Measurements from ENCODE around the gene PRLR.

Gene PRLR

DNA sequence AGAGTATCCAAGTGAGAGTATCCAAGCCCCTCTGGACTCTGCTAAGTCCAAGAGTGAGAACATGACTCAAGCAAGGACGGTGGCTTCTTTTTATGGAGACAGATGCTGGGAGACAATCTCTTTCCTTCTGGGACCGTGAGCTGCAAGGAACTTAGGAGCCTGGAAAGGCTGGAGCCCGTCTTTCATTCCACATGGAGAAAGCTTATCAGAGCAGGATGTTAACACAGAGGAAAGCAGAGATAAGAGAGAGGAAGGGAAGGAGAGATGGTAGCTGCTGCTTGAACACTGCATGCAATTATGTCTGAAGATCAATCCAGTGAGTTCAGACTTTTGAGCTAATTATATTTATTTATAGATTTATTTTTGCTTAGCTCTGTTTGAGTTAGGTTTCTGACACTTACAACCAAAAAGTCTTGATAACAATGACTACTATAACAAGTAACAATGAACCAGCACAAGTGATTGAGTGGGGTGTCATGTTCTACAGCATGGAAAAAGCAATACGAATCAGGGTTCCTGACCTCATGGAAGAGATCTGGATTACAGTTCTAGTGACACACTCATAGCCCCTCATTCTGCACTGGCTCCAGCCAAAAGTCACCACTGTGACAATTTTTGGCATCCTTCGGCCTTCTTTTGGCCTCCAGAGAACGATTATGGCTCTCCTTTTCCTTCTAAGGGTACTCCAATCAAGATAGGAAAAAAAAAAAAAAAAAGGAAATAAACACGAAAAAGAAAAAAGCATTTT lies 71.5 kb downstream of the PRLR start:
- DNase-seq (ENCODE audit: low read depth): no peak
- TF ChIP-seq, protein P1, sequence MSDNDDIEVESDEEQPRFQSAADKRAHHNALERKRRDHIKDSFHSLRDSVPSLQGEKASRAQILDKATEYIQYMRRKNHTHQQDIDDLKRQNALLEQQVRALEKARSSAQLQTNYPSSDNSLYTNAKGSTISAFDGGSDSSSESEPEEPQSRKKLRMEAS (IDR thresholded peaks at IDR 0.05; ENCODE audit: low read depth, low read length): no peak
- no peak for TF ChIP-seq MYC (IDR thresholded peaks at IDR 0.05; ENCODE audit: low read depth, low read length)
- TF ChIP-seq, protein P2, sequence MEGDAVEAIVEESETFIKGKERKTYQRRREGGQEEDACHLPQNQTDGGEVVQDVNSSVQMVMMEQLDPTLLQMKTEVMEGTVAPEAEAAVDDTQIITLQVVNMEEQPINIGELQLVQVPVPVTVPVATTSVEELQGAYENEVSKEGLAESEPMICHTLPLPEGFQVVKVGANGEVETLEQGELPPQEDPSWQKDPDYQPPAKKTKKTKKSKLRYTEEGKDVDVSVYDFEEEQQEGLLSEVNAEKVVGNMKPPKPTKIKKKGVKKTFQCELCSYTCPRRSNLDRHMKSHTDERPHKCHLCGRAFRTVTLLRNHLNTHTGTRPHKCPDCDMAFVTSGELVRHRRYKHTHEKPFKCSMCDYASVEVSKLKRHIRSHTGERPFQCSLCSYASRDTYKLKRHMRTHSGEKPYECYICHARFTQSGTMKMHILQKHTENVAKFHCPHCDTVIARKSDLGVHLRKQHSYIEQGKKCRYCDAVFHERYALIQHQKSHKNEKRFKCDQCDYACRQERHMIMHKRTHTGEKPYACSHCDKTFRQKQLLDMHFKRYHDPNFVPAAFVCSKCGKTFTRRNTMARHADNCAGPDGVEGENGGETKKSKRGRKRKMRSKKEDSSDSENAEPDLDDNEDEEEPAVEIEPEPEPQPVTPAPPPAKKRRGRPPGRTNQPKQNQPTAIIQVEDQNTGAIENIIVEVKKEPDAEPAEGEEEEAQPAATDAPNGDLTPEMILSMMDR (IDR thresholded peaks at IDR 0.05; ENCODE audit: low read depth, low read length): no peak
- H3K4me3 ChIP-seq (ENCODE audit: low read depth, low read length): no peak overlapping the region

DNA sequence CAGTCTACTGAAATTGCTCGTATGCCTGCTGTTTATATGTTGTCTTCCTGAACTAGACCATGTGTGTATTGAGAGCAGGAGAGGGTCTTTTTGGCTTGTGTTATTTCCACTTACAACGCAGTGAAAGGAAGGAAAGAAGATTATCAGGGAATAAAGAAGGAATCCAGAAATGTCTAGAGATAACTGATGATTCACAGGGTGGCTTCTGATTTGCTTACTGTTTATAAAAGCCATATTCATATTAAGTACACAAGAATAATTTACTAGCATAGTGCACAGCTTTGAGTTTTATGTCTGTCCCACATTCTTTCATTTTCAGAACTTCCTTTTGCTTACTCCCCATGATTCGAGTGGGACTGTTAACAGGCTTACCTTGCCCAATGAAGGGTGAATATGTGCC lies 72.1 kb downstream of the PRLR start:
- DNase-seq (ENCODE audit: low read depth): no peak
- H3K4me3 ChIP-seq (ENCODE audit: low read depth, low read length): no peak overlapping the region
- TF ChIP-seq MYC (IDR thresholded peaks at IDR 0.05; ENCODE audit: low read depth, low read length) (no peak), POLR2A (IDR thresholded peaks at IDR 0.05; ENCODE audit: extremely low read depth, insufficient read length) (no peak)
- TF ChIP-seq, protein P2 (IDR thresholded peaks at IDR 0.05; ENCODE audit: low read depth, low read length): no peak
- TF ChIP-seq, protein P1 (IDR thresholded peaks at IDR 0.05; ENCODE audit: low read depth, low read length): no peak

DNA sequence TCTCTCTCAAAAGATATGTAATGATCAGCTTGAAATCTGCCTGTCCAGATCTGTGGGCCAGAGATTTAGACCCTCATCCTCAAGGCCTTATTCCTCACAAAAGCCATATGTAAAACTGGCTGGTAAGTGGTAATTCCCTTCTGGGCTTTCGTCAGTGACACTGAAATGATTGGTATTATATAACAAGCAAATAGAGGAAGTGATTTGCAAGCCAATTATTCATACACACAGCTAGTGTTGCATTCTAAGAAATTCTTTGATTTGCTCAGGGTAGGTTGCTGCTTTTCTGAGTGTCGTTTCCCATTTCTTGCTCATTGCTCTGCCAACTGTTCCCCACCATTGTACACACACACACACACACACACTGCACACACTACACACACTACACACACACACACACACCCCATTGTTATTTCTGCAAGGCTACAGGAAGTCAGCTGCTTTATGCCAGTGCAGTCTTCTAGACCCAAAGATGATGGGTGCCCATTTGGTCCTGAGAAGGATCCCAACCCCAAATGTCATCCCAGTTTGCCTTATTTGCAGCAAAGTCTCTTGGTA lies 76.8 kb downstream of the PRLR start:
- TF ChIP-seq, protein P1 (IDR thresholded peaks at IDR 0.05; ENCODE audit: low read depth, low read length): no peak
- TF ChIP-seq POLR2A (IDR thresholded peaks at IDR 0.05; ENCODE audit: extremely low read depth, insufficient read length) (no peak), MYC (IDR thresholded peaks at IDR 0.05; ENCODE audit: low read depth, low read length) (no peak)
- TF ChIP-seq, protein P2 (IDR thresholded peaks at IDR 0.05; ENCODE audit: low read depth, low read length): no peak
- peak; percentile 13 for DNase-seq (ENCODE audit: low read depth)
- no peak overlapping the region for H3K4me3 ChIP-seq (ENCODE audit: low read depth, low read length)

DNA sequence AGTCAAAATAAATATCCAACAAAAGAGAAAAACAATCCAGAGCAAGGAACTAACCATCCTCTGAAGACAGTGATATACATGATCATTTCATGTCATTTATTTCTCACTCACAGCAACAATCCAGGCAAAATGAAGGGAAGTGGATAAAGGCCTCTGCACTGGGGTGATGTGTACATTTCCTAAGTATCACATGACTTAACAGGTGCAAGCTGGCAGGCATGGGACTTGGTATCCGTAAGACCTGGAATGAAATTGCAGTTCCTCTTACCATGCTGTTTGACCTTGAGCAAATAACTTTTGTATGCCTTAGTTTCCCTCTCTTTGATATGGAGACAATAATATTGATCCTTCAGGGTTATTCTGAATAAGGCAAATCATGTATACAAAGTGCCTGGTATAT lies 77.6 kb downstream of the PRLR start:
- H3K4me3 ChIP-seq (ENCODE audit: low read depth, low read length): no peak overlapping the region
- TF ChIP-seq MYC (IDR thresholded peaks at IDR 0.05; ENCODE audit: low read depth, low read length): no peak
- TF ChIP-seq POLR2A (IDR thresholded peaks at IDR 0.05; ENCODE audit: extremely low read depth, insufficient read length): no peak
- TF ChIP-seq, protein P1 (IDR thresholded peaks at IDR 0.05; ENCODE audit: low read depth, low read length): no peak
- TF ChIP-seq, protein P2 (IDR thresholded peaks at IDR 0.05; ENCODE audit: low read depth, low read length): no peak
- DNase-seq (ENCODE audit: low read depth): no peak

DNA sequence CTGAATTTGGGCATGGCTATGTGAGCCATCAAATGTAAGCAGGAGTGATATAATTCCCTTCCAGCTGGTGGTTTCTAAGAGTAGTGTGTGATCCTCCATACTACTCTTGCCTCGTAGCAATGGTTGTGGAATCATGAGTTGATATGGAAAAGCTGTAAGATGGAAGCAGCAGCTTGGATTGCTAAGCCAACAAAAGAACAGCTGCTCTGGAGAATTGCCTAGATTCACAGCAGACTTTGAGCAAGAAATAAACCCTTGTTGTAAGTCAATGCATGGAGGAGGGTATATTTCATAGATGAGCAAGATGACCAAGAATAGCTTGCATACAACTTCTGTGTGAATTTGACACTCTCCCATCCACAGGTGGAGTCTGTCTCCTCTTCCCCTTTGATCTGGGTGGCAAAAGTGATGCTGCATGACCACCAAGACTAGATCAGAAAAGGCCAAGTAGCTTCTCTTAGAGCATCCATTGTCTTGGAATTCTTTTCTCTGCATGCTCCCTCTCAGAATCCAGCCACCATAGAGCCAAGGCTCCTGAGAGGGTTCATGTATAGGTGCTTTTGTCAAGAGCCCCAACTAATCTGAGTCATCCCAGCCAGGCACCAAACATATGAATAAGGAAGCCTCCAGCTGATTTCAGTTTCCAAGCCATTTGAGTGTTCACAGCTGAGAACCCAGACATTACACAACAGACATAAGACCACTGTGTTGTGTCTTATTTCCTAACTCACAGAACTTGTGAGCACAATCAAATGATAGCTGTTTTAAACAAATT lies 79.0 kb downstream of the PRLR start:
- H3K4me3 ChIP-seq (ENCODE audit: low read depth, low read length): no peak overlapping the region
- TF ChIP-seq, protein P2 (IDR thresholded peaks at IDR 0.05; ENCODE audit: low read depth, low read length): no peak
- TF ChIP-seq POLR2A (IDR thresholded peaks at IDR 0.05; ENCODE audit: extremely low read depth, insufficient read length): no peak
- no peak for TF ChIP-seq MYC (IDR thresholded peaks at IDR 0.05; ENCODE audit: low read depth, low read length)
- TF ChIP-seq, protein P1 (IDR thresholded peaks at IDR 0.05; ENCODE audit: low read depth, low read length): no peak
- DNase-seq (ENCODE audit: low read depth): no peak

Measured in NB4 (cell line).